Type B pancreatic cell (in vitro differentiated cells): Measurements from ENCODE around the gene PHLPP1. TPM values are rescaled to one million over a fixed set of nuclear protein-coding genes. Genes with fewer than 3 reads are reported as not detected.

Experiments
- DNase-seq: peaks from one replicate; pipeline ENCODE4 v3.0.0; 2021; ENCODE audit warnings: mixed read lengths; ENCODE audit not compliant: unreplicated experiment; ENCODE audit errors: extremely low spot score
- H3K27ac Mint-ChIP-seq: 2 replicates; pipeline ENCODE4 v1.8.0; 2021; ENCODE audit warnings: mild to moderate bottlenecking, mixed read lengths
- H3K27me3 Mint-ChIP-seq: 2 replicates; pipeline ENCODE4 v1.8.0; 2021; ENCODE audit warnings: mixed read lengths
- H3K36me3 Mint-ChIP-seq: 2 replicates; pipeline ENCODE4 v1.8.0; 2021; ENCODE audit warnings: mixed read lengths
- H3K4me1 Mint-ChIP-seq: one replicate; pipeline ENCODE4 v1.8.0; 2021; ENCODE audit warnings: mixed read lengths; ENCODE audit not compliant: unreplicated experiment
- H3K4me3 Mint-ChIP-seq: 2 replicates; pipeline ENCODE4 v1.8.0; 2021; ENCODE audit warnings: mild to moderate bottlenecking, mixed read lengths
- H3K9me3 Mint-ChIP-seq: 2 replicates; pipeline ENCODE4 v1.8.0; 2021; ENCODE audit warnings: mixed read lengths
- CTCF ChIP-seq: fragments of 200-600 bp; sonication (generic); conservative IDR thresholded peaks from 2 replicates; pipeline ENCODE4 v1.5.0; 2021; ENCODE audit warnings: antibody characterized with exemption, mild to moderate bottlenecking
- total RNA-seq: library from RNA; stranded (reverse); gene quantifications from 2 replicates; pipeline ENCODE4 v1.2.1, GENCODE V29; 2021; ENCODE audit warnings: low replicate concordance

PHLPP1 gene
- total RNA-seq, 1 donor from 2014 or later, result 28.5 TPM

GRCh38 chr18:62768558-62768943 lies 53.2 kb downstream of the PHLPP1 start:
- Mint-ChIP-seq H3K4me1 (peaks cover 32% of the 10 kb centered on the region), H3K36me3 (peaks cover 7% of the 10 kb centered on the region), H3K4me3 (no peak overlapping the region), H3K27ac (no peak overlapping the region), H3K27me3 (no peaks in the 10 kb centered on the region), H3K9me3 (no peaks in the 10 kb centered on the region)
- DNase-seq, result no peak
- no peak for TF ChIP-seq CTCF

GRCh38 chr18:62769216-62769615 lies 53.9 kb downstream of the PHLPP1 start:
- H3K9me3 Mint-ChIP-seq, result no peaks in the 10 kb centered on the region
- no peak for TF ChIP-seq CTCF
- H3K4me3 Mint-ChIP-seq, result no peak overlapping the region
- no peak for DNase-seq
- peaks cover 5% of the 10 kb centered on the region for H3K36me3 Mint-ChIP-seq
- H3K27ac Mint-ChIP-seq, result no peak overlapping the region
- no peaks in the 10 kb centered on the region for H3K27me3 Mint-ChIP-seq
- peaks cover 37% of the 10 kb centered on the region for H3K4me1 Mint-ChIP-seq

- Mint-ChIP-seq H3K27ac (no peak overlapping the region), H3K4me1 (peaks cover 33% of the 10 kb centered on the region), H3K9me3 (no peaks in the 10 kb centered on the region), H3K27me3 (no peaks in the 10 kb centered on the region), H3K36me3 (no peaks in the 10 kb centered on the region), H3K4me3 (no peak overlapping the region)
- DNase-seq, result no peak
- no peak for TF ChIP-seq CTCF
Measured at GRCh38 chr18:62771494-62772270, 56.3 kb downstream of the PHLPP1 start.

GRCh38 chr18:62772860-62773584 lies 57.7 kb downstream of the PHLPP1 start:
- Mint-ChIP-seq H3K36me3 (peaks cover 4% of the 10 kb centered on the region), H3K9me3 (no peaks in the 10 kb centered on the region), H3K27me3 (no peaks in the 10 kb centered on the region)

GRCh38 chr18:62773691-62774090 lies 58.4 kb downstream of the PHLPP1 start:
- Mint-ChIP-seq H3K36me3 (peaks cover 4% of the 10 kb centered on the region), H3K27ac (no peak overlapping the region), H3K4me1 (peaks cover 17% of the 10 kb centered on the region), H3K4me3 (no peak overlapping the region), H3K9me3 (no peaks in the 10 kb centered on the region), H3K27me3 (no peaks in the 10 kb centered on the region)
- no peak for TF ChIP-seq CTCF
- no peak for DNase-seq

More at GRCh38 chr18:62772860-62773584, 57.7 kb downstream of the PHLPP1 start:
- no peak overlapping the region for H3K27ac Mint-ChIP-seq
- no peak overlapping the region for H3K4me3 Mint-ChIP-seq
- no peak for TF ChIP-seq CTCF
- peaks cover 22% of the 10 kb centered on the region for H3K4me1 Mint-ChIP-seq
- DNase-seq, result no peak
